T-helper 17 cell (primary cell): ENCODE measurements around the gene ITPR1. TPM values are rescaled to one million over a fixed set of nuclear protein-coding genes. Genes with fewer than 3 reads are reported as not detected.
A peak's percentile ranks its signal among the peaks of the same experiment; 100 is the strongest.

Experiments used
- ATAC-seq: fragments of 150-1000 bp; cut with Tn5 transposase; 2 replicates; pipeline ENCODE4 v1.10.0; 2021; ENCODE audit warnings: mild to moderate bottlenecking, moderate library complexity
- DNase-seq, 3 donors: peaks; one replicate each; pipeline versions ENCODE4 v3.0.0 to v3.0.0-alpha.2; 2020 to 2021
- H3K9me3 ChIP-seq: one replicate; pipeline ENCODE4 v1.7.0; 2013; ENCODE audit warnings: low read length, mild to moderate bottlenecking; ENCODE audit not compliant: control insufficient read depth, poor library complexity, severe bottlenecking
- H3K27ac Mint-ChIP-seq: one replicate; pipeline ENCODE4 v1.8.0; 2022; ENCODE audit warnings: mild to moderate bottlenecking, moderate library complexity, mixed read lengths
- H3K27me3 Mint-ChIP-seq: one replicate; pipeline ENCODE4 v1.8.0; 2022; ENCODE audit warnings: mixed read lengths
- H3K36me3 Mint-ChIP-seq: one replicate; pipeline ENCODE4 v1.8.0; 2022; ENCODE audit warnings: low read depth, mixed read lengths
- H3K4me1 Mint-ChIP-seq: one replicate; pipeline ENCODE4 v1.8.0; 2022; ENCODE audit warnings: mild to moderate bottlenecking, mixed read lengths
- H3K4me3 Mint-ChIP-seq: one replicate; pipeline ENCODE4 v1.8.0; 2022; ENCODE audit warnings: mild to moderate bottlenecking, moderate library complexity, mixed read lengths
- total RNA-seq, 4 donors: library from RNA in 2 of 4; stranded (reverse) in 2 of 4; gene quantifications; one replicate each; pipeline ENCODE4 v1.2.3 and lab custom pipeline; 2022 to 2026

The ITPR1 gene
- total RNA-seq, 2 donors from 2014 or later, result 92.0 to 102 TPM

DNA sequence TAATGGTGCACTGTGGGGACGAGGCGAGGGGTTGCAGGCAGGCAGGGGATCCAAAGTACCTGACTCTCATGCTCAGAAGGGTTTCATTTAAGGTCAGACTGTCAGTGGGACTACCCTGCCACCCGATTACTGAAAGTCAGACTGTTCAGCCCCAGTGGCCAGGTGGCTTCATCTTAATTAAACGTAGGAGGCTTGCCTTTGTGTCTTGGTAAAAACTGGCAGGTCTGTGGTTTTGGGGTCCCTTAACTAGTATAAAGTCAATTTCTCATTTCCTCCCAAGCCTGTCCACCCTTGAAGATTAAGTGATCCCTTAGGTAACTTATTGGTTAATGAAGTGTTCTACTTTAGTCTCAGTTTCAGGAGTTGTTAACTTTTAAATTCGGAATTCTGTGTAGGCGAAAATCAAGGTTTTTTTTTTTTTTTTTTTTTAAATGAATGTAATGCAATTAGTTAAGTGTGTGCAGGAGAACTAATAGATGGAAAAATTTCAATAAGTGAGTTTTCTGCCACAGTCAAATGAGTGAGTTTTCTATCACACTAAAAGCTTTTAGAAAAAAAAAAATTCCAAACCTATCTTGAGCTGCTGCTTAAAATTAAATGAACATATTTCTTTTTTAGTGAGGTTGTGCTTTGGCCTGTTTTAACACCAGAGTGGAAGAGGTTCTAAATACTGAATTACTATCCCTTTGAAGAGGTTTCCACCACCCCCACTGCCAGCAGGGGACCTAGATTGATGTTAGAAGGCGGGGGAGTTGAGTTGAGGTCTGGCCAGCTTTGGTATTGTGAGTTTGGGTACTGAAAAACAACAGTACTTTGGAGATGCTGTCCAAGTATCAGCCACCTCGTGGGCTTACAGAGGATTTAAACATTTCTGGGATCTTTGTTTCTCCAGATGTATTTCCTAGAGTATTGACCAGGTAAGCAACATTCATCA is 15.2 kb downstream of the ITPR1 start:
- Mint-ChIP-seq H3K4me1 (peaks cover 47% of the 10 kb centered on the region), H3K36me3 (peaks cover 7% of the 10 kb centered on the region), H3K27ac (peak overlapping the region; percentile 57), H3K27me3 (no peaks in the 10 kb centered on the region), H3K4me3 (no peak overlapping the region)
- DNase-seq (no peak), ATAC-seq (no peak)
- no peaks in the 10 kb centered on the region for H3K9me3 ChIP-seq

DNA sequence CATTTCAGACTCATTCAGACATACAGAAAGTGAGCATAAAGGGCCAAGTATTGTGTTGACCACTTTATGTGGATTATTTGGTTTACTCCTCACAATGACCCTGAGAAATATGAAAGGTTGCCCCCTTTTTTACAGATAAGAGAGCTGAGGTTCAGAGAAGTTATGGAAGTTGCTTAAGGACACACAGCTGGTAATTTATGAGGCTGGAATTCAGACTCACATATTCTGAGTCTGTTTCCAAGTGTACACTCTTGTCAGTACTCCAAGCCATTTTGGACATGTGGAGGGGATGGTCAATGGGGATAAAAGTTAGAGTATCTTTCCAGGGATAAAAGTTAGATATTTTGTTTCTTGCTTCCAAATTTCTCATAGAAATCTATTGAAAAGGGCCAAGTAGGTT is 15.9 kb downstream of the ITPR1 start:
- H3K27ac Mint-ChIP-seq, result no peak overlapping the region
- peaks cover 48% of the 10 kb centered on the region for H3K4me1 Mint-ChIP-seq
- H3K36me3 Mint-ChIP-seq, result peaks cover 7% of the 10 kb centered on the region
- H3K9me3 ChIP-seq, result no peaks in the 10 kb centered on the region
- H3K4me3 Mint-ChIP-seq, result no peak overlapping the region
- no peak for DNase-seq
- H3K27me3 Mint-ChIP-seq, result no peaks in the 10 kb centered on the region
- ATAC-seq, result no peak

DNA sequence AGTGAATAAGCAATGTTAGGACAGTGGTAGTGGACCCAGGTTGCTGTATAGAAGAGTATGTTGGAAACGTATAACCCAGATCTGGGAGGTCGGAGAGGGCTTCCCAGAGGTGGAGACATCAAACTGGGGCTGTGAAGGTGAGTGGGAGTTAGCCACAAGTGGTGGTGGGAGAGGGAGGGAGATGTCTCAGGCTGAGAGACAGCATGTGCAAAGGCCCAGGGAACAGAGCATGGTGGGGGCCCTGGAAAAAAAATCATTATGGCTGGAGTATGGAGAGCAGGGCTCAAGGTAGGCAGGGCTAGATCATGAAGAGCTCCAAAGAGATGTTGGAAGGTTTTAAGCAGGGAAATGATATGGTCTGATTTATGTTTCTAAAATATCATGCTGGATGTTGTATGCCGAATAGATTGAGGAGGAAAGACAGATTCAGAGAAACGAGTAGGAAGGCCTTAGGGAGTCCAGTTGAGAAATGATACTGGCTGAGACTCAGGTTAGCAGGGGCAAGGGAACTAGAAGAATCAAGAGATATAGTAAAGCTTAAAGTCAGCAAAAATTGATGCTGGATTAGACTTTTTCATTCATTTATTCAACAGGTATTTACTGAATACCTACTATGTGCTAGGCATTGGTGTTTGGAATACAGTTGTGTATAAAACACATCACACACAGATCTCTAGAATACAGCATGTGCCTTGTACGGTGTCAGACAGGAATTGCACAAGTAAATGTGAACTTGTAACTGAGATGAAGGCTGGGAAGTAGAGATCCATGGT is 17.0 kb downstream of the ITPR1 start:
- no peak for ATAC-seq
- H3K9me3 ChIP-seq, result no peaks in the 10 kb centered on the region
- peaks cover 7% of the 10 kb centered on the region for H3K36me3 Mint-ChIP-seq
- no peak overlapping the region for H3K4me3 Mint-ChIP-seq
- no peak for DNase-seq
- H3K27ac Mint-ChIP-seq, result peak overlapping the region; percentile 75
- H3K4me1 Mint-ChIP-seq, result peaks cover 39% of the 10 kb centered on the region
- H3K27me3 Mint-ChIP-seq, result no peaks in the 10 kb centered on the region

GRCh38 chr3:4511491-4512262 is 18.5 kb downstream of the ITPR1 start:
- no peaks in the 10 kb centered on the region for H3K9me3 ChIP-seq
- peaks cover 7% of the 10 kb centered on the region for H3K36me3 Mint-ChIP-seq
- H3K27ac Mint-ChIP-seq, result no peak overlapping the region
- ATAC-seq (no peak), DNase-seq (no peak)
- H3K4me1 Mint-ChIP-seq, result peaks cover 28% of the 10 kb centered on the region
- H3K4me3 Mint-ChIP-seq, result no peak overlapping the region
- no peaks in the 10 kb centered on the region for H3K27me3 Mint-ChIP-seq

GRCh38 chr3:4512895-4513616 is 19.9 kb downstream of the ITPR1 start:
- no peak overlapping the region for H3K4me3 Mint-ChIP-seq
- H3K4me1 Mint-ChIP-seq, result peaks cover 31% of the 10 kb centered on the region
- DNase-seq, result no peak
- ATAC-seq, result no peak
- peak overlapping the region; percentile 73 for H3K27ac Mint-ChIP-seq
- no peaks in the 10 kb centered on the region for H3K9me3 ChIP-seq
- no peaks in the 10 kb centered on the region for H3K27me3 Mint-ChIP-seq
- peaks cover 7% of the 10 kb centered on the region for H3K36me3 Mint-ChIP-seq

DNA sequence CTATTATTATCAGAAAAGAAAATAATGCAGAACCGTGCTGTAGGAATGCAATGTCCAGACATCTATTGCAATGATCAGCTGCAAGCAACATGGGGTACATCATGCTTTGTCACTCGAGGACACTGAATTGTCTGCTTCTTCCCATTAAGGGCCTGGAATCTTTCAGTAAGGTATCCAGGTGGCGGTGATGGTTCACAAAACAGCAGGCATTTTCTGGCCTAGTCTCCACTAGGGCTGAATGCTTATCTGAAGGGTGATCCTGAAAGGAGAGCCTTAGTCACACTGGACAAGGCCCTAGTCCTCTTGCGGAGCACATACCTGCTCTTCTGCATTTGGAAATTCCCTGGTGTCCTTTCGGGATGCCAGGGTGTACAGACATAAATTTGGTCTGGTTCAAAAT is 21.2 kb downstream of the ITPR1 start:
- ATAC-seq (no peak), DNase-seq (no peak)
- no peaks in the 10 kb centered on the region for H3K9me3 ChIP-seq
- Mint-ChIP-seq H3K36me3 (peaks cover 7% of the 10 kb centered on the region), H3K4me3 (no peak overlapping the region), H3K27ac (no peak overlapping the region), H3K4me1 (peaks cover 42% of the 10 kb centered on the region), H3K27me3 (no peaks in the 10 kb centered on the region)

DNA sequence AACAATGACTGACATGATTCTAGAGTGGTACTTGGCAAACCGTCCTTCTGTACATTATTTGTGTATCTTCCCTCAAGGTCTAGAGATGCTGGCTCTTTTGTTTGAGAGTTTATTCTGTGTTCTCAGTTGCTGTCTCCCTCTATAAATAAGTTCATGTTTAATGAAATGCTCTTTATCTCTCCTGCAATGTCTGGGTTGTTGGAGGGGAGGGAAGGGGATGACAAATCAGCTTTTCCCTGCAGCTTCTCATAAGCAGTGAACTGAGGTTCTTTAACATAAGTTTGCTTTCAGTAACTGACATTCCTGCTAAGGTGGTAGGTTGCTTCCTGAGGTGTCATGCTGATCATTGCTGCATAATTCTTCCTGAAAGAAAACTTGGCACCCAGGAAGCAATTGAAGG is 21.8 kb downstream of the ITPR1 start:
- Mint-ChIP-seq H3K27ac (peak overlapping the region; percentile 67), H3K4me1 (peaks cover 45% of the 10 kb centered on the region), H3K27me3 (no peaks in the 10 kb centered on the region), H3K4me3 (no peak overlapping the region), H3K36me3 (peaks cover 7% of the 10 kb centered on the region)
- no peak for ATAC-seq
- no peak for DNase-seq
- H3K9me3 ChIP-seq, result no peaks in the 10 kb centered on the region

DNA sequence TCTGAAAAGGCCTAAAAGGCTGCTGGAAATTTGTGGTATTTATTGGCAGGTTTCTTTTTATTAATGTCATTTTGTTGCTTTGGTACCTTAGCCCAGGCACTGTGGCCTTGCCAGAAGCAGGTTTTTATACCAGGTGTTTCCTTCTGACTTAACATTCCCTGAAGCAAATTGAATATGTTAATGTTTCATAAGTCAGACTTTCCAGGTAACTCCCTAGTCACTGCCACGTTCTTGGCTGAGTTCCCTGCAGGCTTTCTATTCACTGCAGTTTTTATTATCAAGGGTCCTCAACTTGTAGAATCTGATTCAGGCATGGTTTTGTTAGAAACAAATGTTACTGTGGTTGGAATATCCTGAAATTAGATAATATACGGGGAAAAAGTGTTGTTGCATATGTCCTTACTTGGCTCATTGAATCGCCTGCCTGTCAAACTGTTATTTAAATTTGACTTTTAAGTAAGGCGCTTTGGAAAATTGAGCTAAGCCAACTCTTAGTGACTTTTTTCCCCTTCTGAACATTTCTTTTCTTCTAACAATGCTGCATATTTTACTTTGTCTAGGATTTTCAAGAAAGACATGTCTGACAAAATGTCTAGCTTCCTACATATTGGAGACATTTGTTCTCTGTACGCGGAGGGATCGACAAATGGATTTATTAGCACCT is 22.9 kb downstream of the ITPR1 start:
- Mint-ChIP-seq H3K4me3 (no peak overlapping the region), H3K27me3 (no peaks in the 10 kb centered on the region), H3K27ac (no peak overlapping the region), H3K4me1 (peaks cover 40% of the 10 kb centered on the region), H3K36me3 (no peaks in the 10 kb centered on the region)
- H3K9me3 ChIP-seq, result no peaks in the 10 kb centered on the region
- ATAC-seq (no peak), DNase-seq (no peak)

- H3K36me3 Mint-ChIP-seq, result no peaks in the 10 kb centered on the region
- no peaks in the 10 kb centered on the region for H3K27me3 Mint-ChIP-seq
- H3K4me1 Mint-ChIP-seq, result peaks cover 38% of the 10 kb centered on the region
- ATAC-seq (no peak), DNase-seq (no peak)
- no peak overlapping the region for H3K4me3 Mint-ChIP-seq
- peak overlapping the region; percentile 83 for H3K27ac Mint-ChIP-seq
- no peaks in the 10 kb centered on the region for H3K9me3 ChIP-seq
Observed at GRCh38 chr3:4517093-4517492, 23.9 kb downstream of the ITPR1 start.

DNA sequence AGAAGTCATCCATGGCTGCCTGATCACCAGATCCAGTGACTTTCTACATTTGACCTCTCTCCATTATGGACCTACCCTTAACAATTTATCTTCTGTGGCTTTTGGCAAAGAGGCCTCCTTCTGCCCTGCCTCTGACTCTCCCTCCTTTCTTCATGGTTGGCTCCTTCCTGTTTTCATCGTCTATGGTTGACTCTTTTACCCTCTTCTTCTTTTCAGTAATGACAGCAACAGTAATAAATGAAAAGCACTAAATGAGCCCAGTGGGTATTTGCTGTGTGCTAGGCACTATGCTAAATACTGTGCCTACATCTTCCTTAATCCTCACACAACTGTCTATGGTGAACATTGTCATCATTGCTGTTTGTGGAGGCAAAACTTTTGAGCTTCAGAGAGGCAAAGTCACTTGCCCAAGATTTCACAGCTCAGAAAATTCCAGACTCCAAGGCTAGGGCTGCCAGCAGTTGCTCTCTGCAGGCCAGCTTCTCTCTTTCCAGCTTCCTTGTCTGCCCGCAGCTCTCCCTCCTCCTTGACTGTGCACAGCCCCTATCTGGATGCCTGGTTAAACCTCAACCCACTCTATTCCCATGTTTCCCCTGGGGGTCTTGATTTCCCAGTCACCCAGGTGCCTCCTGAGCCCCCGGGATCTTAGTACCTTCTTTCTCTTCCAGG is 24.6 kb downstream of the ITPR1 start:
- Mint-ChIP-seq H3K4me1 (peaks cover 38% of the 10 kb centered on the region), H3K36me3 (no peaks in the 10 kb centered on the region), H3K4me3 (peak overlapping the region; percentile 77), H3K27ac (peak overlapping the region; percentile 83), H3K27me3 (no peaks in the 10 kb centered on the region)
- no peaks in the 10 kb centered on the region for H3K9me3 ChIP-seq
- no peak for ATAC-seq
- no peak for DNase-seq

GRCh38 chr3:4520033-4520816 is 27.1 kb downstream of the ITPR1 start:
- H3K9me3 ChIP-seq, result no peaks in the 10 kb centered on the region
- no peaks in the 10 kb centered on the region for H3K27me3 Mint-ChIP-seq
- peaks cover 46% of the 10 kb centered on the region for H3K4me1 Mint-ChIP-seq
- ATAC-seq, result no peak
- peaks cover 6% of the 10 kb centered on the region for H3K36me3 Mint-ChIP-seq
- H3K4me3 Mint-ChIP-seq, result peak overlapping the region; percentile 77
- no peak for DNase-seq
- H3K27ac Mint-ChIP-seq, result peak overlapping the region; percentile 83
